Kasumi-1 (cell line): ENCODE results near the gene OPCML.

Experiments used
- DNase-seq, 2 experiments: peaks; one replicate each; lab custom pipeline; 2025; lab: John Stamatoyannopoulos, UW

OPCML gene

GRCh38 chr11:133232665-133233064 is 299.6 kb downstream of the OPCML start:
- DNase-seq = no peak

DNA sequence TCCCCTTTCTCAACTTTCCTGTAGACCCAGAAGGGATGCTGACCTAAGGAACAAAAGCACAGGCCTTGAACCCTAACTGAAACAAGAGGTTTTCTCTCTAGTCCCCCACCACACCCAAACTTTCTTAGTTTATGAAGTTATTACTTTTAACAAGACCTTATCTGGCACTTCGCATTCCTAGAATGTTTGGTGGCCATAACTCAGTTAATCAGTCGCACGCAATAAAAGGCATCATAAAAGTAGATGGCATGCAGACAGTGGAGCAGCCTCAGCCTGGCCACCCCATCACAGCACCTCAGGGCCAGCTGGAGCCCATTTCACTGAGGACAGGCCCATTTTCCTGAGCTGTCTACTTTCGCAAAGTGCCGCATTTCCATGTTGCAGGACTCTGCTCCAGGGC is 301.9 kb downstream of the OPCML start:
- DNase-seq = no peak

- no peak for DNase-seq
Observed at GRCh38 chr11:133228471-133229329, 303.6 kb downstream of the OPCML start.

DNA sequence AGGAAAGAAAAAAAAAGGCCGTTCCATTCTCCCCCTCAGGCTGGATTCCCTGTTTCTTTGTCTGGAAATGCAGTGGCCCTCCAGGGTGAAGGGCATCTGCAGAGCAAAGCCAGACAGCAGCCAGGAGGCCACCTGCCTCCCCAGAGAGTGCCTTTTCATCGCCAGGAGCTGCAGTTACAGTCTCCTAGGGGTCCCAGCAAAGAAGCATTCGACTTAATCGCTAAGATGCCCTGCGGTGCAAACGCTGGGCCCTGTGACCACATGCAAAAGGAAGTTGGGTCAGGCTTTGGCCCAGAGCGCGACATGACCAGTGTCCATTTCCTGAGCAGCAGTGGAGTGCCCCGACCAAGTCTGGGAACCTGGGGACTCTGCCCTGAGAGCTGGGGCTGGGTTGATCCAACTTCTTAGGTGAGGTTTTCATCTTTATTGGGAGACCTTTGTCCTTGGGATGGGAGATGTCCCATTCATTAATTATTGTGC is 304.6 kb downstream of the OPCML start:
- DNase-seq = no peak

DNA sequence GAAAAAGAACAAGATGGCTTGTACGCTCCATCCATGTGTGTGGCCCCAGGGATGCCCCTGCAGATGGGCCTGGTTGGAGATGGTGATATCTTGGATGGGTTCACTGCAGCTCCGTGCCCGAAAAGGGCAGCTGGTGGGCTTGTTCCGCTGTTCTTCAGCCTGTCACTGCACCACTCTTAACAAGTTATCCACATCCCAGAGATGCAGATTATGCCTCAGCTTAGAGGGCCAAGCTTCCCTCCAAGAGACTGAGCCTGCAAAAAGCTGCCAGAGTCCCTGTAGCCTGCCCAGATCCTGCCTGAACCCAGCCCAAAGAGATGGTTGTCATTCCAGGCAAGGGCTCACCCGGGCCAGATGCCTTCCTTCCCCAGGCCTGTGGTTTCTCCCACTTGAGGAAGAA is 308.0 kb downstream of the OPCML start:
- DNase-seq = no peak

GRCh38 chr11:133222425-133223330 is 309.6 kb downstream of the OPCML start:
- DNase-seq = no peak

- DNase-seq = no peak
Observed at GRCh38 chr11:133219543-133219942, 312.8 kb downstream of the OPCML start.

DNA sequence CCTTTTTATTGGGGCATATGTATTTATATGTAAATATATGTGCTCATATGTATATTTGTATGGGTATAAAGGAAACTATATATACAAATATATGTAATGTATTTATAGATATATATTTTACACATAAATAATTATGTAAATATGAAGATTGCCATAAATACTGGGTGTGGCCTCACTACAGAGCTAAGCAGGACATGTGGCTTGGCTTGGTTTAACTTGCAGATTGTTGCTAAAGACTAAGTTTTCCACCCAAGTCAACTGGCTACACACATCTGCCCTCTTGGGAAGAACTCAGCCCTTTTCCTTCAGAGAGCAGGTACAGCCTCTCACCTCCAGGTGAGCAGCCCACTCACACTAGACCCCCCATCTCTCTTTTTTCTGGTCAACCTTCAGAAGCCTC is 315.5 kb downstream of the OPCML start:
- DNase-seq = no peak

DNA sequence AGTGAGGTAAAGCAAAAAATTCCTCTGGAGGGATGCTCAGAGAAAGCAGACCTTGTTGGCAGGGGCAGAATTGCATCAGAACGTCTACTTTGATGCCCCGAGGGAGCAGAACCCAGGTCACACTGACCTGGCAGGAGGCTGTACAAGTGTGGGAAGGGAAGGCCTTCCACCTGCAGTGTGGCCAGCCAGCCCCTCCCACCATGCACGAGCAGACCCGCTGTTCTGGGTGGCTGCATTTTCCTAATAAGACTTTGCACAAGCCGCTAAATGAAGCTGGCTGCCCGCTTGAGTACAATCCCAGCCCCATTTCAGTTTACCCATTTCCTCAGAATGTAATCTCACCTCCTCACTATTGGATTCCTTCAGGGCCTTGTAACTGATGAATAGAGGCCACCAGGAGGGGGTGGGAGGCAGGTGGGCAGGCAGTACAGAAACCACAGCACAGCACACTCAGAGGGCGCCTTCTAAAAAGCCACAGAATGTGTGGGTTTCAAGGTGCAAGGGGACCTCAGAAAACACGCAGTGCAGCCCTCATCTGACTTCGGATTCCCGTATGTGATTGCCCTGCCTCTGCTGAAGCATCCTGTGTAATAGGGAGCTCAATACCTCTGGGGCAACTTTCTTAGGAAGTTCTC is 316.6 kb downstream of the OPCML start:
- DNase-seq = no peak

GRCh38 chr11:133214646-133215045 is 317.7 kb downstream of the OPCML start:
- DNase-seq = no peak

DNA sequence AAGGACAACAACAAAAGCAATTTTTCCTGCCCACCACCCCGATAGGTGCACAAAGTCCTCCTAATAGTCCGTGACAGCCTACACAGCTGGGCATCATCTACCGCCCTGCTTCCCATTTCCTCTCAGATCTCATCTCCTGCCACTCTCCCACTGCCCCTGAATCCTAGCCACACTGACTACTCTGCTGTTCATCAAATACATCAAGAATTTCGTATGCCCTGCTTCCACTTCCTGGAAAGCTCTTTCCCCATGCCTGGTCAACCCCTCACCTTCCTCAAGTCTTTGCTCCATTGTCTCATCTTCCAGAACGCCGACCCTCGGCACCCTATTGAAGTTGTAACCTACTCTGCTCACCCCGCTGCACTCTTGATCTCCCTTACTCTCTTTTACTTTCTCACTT is 320.1 kb downstream of the OPCML start:
- no peak for DNase-seq

GRCh38 chr11:133207995-133208394 is 324.3 kb downstream of the OPCML start:
- no peak for DNase-seq

GRCh38 chr11:133206313-133207005 is 325.8 kb downstream of the OPCML start:
- DNase-seq = no peak

GRCh38 chr11:133204158-133204557 is 328.1 kb downstream of the OPCML start:
- DNase-seq = no peak

- DNase-seq = no peak
Observed at GRCh38 chr11:133202816-133203215, 329.5 kb downstream of the OPCML start.

GRCh38 chr11:133198438-133198837 is 333.9 kb downstream of the OPCML start:
- no peak for DNase-seq

DNA sequence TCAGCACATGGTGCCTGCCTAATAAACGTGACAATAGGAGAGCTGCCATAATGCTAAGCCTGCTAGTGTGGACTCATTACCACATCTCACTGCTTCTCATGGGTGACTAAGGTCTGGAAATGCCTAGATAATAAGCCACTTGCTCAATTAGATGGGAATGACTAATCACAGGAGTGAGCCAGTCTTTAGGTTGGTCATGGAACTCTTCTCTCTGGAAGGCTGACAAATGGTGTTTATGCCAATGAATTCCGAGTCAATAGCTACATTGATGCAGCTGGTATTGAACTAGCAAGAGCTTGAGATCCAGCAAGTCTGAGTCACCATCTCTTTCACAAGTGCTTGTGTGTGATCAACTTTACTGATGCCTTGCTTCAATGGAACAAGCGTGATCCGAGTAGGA is 334.9 kb downstream of the OPCML start:
- no peak for DNase-seq

DNA sequence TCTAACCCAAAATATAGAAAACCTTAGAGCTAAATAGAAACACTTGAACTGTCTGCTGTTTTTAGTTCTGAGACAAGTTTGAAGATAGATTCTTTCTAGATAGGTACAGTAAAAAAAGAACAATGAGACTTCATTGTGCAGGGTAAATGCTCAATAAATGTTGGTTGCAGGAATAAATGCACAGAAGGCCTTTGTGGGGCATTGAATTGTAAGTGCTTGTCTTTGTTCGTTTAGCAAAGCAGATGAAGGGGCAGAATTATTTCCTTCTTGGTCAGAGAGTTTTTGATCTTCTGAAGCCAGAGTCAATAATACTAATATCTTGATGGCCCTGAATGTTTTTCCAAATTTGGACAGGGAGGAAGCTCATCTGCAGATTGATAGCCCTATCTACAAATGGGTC is 340.4 kb downstream of the OPCML start:
- DNase-seq = no peak

- no peak for DNase-seq
Observed at GRCh38 chr11:133181667-133182066, 350.6 kb downstream of the OPCML start.

DNA sequence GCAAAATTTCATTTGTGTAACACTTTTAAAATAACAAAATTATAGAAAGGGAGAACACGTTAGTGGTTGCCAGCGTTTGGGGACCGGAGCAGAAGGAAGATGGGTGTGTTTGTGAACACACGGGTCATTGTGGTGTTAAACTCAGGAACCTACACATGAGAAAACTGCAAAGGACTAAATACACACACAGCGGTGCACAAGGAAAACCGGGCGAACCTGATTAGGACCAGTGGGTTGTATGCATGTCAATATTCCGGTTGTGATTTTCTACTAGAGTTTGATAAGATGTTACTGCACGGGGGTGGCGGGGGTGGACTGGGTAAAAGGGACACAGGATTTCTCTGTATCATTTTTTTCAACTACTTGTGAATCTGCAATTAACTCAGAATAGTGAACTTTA is 351.2 kb downstream of the OPCML start:
- DNase-seq = no peak

DNA sequence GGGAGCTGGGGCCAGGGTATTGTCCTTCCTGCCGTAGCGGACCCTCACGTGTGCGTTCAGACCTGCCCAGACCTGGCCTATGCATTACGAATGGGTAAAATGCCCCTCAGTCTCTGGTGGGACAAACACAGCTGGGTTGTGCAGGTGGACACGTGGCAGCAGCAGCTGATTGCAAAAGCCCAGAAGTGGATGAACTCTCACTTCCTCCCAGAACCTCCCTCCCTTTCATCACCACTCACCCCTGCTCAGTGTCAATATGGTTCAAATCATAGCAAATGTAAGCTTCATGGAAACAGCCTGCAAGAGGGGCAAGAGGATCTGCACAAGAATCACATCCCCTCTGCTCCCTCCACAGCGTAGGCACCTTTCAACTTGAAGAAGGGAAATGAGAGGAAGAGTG is 352.1 kb downstream of the OPCML start:
- no peak for DNase-seq

DNA sequence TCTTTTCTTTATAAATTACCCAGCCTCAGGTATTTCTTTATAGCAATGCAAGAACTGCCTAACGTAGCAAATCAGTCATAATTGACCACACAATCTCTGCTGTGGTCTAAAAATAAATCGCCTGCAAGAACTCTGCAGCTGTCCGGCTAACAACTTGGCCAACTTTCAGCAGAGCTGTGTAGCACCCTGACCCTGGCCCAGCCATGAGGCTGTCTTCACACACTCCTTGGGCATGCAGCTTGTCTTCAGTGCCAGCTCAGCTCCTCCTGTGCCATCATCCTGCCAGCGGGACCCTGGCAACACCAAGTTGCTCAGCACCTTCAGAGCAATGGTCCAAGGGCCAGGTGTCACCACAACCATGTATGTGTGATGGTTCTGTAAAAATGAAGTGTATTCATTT is 355.6 kb downstream of the OPCML start:
- DNase-seq = no peak
